ENCODE measurements around the gene PSMD1. TPM values are rescaled to one million over a fixed set of nuclear protein-coding genes. Genes with fewer than 3 reads are reported as not detected.
A peak's percentile ranks its signal among the peaks of the same experiment; 100 is the strongest.

Gene PSMD1
- total RNA-seq, 1 experiment from 2014 or later = 131 TPM

DNA sequence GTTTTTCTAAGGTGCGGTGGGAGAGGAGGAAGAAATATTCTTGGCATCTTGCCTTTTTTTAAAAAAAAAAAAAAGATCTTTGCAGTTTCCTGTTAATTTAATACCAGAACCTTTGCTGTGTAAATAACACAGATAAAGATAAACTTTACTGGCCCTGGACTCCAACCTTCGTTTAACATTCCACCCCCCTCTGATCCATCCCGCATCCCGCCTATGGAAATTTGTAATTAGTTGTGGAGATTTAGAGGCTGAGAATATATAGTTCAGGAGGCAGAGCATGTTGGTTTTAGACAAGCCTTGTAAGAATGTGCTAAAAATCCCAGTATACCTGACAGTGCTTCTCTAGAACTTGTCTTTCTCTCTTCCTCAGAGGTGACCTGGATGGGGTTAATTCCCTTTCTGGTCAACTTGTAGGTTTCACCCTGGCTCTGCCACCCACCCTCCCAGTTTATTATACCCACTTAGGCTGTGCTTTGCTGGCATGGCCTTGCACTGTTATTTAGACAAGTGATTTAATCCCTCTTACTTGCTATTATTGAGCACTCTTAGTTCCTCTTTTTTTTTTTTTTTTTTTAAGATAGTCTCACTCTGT lies 22.3 kb upstream of the PSMD1 start:
- no peak for DNase-seq (ENCODE audit: low spot score)

DNA sequence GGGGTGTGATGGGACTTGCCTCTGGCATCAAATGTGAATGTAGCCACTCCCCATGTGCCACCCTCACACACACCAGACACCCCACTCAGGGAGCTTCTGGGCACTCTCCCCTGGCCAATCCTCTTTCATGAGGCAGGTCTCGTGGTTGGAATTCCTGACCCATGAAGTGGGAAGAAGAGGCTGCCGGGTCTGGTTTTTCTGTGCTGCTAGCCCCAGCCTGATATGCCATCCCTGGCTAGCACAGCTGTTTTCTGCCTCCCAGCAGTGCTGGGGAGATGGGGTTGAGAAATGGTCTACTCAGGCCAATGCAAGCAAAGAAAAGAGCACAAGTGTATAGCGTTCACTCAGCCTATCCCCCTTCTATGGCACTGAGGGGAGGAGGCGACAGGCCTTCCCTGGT lies 20.5 kb upstream of the PSMD1 start:
- no peak for DNase-seq (ENCODE audit: low spot score)

DNA sequence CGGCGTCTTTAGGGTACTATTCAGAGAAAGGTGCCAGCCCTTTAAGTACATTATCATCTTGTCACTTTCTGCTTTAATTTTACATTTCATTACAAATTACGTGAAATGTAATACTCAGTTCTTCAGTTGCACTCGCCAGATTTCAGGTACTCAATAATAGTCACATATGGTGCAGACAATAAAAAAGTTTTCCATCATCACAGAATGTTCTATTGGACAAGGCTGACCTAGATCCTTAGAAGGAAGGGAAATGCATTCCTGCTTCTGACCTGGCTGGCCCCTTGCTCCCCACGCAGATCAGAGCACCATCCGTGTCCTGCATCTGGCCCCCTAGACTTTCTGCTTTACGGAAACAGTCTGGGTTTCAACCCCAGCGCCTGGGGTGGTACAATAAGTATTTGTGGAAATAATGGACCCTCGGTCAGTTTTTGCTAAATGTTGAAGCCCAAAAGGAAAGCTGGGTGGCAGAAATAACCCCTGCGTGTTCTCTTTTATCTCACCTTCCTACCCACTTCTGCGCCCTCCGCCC lies 20.0 kb upstream of the PSMD1 start:
- no peak for DNase-seq (ENCODE audit: low spot score)

DNA sequence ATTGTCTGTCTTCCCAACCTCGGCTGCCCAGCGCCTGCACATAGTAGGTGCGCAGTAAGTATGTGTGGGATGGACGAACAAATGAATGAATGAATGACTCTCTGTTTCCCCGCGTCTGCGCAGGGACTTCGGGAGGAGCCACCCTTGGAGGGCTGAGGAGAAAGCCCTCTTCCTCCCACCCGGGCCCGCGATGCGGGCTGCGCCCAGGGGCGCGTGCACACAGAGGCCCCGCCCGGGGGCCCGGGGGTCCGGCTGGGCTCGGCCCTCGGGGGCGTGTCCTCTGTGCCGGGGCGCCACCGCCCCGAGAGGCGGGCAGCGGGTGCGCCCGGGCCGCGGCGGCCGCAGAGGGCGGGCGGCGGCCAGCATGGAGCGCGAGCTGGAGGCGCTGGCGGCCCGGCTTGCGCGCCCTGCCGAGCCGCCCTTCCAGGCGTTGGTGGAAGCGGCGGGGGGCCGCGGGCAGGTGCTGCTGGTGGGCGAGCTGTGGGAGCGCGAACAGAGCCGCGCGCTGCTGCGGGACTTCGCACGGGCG lies 19.4 kb upstream of the PSMD1 start, which contains the start of gene C2orf72:
Gene C2orf72, plus strand, starts transcription at position 322 of the 529 bp plus-strand sequence. Its CDS starts 43 bp downstream, at position 365.
- no peak for DNase-seq (ENCODE audit: low spot score)

DNA sequence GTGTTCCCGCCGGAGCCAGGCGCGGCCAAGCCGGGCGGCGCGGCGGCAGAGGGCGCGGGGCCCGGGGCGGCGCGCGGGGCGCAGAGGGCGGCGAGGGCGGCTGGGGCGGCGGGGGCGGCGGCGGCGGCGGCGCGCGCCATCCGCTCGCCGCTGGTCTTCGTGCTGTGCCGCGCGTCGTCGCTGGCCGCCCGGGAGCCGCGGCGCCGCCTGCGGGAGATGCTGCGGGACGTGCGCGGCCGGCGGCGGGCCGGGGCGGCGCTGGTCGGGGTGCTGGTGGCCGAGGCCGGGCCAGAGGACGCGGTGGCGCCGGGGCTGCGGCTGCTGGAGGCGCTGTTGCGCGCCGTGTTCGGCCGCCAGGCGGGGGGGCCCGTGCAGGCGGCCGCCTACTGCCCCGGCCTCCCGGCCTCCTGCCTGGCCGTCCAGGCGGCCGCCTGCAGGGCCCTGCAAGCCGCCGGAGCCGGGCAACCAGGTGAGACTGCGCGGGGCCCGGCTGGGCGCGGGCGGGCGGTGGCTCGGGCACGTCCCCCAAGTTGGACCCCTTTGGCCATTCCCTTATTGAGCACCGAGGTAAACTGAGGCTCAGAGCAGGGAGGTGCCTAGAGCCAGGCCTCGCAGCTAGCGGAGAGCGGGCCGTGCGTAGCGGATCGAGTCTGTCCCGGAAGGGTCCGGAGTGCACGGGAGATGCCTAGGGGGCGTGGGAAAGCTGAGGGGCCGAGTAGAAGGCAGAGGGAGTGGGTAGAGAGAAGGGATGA lies 18.8 kb upstream of the PSMD1 start:
- DNase-seq (ENCODE audit: low spot score) = no peak

DNA sequence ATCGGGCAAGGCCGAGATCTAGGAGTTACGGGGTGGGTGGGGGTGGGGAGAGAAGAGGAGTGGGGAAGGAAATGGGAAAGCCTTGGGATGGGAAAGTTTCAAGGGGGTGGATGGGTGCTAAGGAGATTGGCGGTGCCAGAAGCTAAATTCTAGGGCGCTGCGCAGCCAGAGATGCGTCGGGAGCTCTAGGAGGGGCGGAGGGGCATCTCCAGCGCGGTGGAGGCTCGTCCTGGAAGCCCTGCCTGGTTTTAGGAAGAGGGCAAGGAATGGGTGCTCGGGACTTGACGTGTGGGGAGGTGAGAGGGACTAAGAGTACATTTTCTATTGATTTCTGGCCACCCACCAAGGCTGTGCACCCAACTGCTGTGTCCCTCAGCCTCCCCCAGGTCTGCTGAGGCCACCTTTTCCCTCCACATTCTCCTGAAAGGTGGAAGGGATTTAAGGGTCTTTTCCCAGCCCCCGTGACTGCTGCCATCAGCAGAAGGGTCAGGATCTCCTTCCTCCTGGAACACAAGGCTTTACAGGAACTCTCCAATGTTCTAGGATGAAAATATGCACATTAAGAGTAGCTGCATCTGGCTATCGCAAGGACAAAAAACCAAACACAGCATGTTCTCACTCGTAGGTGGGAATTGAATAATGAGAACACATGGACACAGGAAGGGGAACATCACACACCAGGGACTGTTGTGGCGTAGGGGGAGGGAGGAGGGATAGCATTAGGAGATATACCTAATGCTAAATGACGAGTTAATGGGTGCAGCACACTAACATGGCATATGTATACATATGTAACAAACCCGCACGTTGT lies 18.0 kb upstream of the PSMD1 start:
- no peak for DNase-seq (ENCODE audit: low spot score)

DNA sequence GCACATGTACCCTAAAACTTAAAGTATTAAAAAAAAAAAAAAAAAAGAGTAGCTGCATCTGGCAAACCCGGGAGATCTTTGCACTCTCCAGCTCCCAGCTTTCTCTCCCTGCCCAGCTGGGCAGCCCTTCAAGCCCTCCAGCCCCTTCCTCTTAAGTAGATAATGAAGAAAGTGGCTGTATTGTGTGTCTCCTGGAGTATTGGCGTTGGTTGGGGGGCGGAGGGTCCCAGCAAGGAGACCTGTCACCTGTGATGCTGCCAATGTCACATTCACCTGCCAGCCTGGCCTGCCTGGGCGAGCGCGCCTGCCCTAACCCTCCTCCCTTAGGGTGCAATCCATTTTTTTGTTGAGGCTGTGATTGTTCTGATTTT lies 17.4 kb upstream of the PSMD1 start:
- no peak for DNase-seq (ENCODE audit: low spot score)

DNA sequence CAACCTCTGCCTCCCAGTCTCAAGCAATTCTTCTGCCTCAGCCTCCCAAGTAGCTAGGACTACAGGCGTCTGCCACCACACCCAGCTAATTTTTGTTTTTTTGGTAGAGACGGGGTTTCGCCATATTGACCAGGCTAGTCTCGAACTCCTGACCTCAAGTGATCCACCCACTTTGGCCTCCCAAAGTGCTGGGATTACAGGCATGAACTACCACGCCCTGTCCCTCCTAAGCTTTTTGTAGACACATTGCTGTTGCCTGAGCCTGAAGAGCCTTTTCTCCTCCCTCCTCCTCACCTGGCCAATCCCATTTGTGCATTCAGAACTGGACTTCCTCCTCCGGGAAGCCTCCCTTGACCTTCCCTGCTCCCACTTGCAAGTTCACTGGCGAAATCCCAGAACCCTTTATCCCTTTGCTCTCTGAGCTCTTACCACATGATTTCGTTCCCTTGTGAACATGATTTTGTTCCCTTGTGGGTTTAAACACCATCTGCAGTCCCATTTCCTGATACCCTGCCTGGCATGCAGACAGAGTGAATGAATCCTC lies 16.8 kb upstream of the PSMD1 start:
- no peak for DNase-seq (ENCODE audit: low spot score)

DNA sequence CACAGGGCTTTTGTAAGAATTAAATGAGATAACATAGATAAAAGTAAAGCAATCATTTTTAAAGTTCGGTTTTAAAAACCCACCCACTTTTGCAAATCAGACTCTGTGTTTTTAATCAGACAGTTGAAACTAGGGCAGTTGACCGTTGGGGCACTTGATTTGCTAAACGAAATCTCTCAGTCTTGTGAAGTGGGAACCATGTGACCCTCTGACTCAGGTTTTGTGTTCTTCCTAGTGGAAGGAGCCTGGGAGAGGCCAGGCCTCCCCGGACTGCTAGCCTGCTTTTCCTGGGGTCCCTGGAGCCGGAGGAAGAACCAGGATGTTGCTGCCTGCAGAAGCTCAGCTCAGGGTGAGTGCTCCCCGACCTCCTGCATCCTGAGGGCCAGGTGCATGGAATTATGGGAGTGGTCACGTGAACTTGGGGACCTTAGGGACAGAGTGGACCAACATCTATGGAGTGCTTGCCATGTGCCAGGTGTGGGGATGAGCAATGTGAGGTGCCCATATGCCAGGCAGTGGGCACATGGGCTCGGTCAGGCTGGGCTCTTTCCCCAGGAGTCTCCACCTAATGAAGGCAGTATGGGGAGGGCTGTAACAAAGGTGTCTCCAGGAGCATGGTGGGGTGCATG lies 15.5 kb upstream of the PSMD1 start:
- DNase-seq (ENCODE audit: low spot score) = no peak

DNA sequence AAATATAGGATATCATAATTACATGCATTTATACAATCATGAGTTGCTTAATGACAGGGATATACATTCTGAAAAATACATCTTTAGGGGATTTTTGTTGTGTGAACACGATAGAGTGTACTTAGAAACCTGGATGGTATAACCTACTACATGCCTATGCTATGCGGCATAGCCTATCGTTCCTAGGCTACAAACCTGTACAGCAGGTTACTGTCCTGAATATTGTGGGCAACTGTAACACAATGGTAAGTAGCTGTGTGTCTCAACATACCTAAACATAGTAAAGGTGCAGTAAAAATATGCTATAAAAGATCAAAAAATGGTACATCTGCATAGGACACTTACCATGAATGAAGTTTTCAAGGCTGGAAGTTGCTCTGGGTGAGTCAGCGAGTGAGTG lies 12.9 kb upstream of the PSMD1 start:
- no peak for DNase-seq (ENCODE audit: low spot score)

DNA sequence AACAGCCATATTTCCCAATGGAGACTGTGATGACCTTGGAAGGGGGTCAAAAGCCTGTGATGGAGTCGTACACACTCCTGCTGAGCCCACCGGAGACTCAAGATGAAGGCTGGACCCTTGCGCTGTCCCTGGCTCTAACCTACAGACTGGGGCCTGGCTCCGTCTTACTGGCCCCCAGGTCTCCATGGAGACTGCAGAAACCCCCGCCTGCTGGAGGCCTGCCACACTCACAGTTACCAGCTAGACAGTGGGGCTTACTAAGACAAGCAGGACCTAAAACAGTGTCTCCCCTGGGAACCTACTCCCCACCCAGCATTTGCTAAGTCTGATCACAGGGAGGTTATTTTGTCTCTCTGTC lies 9.8 kb upstream of the PSMD1 start:
- no peak for DNase-seq (ENCODE audit: low spot score)

DNA sequence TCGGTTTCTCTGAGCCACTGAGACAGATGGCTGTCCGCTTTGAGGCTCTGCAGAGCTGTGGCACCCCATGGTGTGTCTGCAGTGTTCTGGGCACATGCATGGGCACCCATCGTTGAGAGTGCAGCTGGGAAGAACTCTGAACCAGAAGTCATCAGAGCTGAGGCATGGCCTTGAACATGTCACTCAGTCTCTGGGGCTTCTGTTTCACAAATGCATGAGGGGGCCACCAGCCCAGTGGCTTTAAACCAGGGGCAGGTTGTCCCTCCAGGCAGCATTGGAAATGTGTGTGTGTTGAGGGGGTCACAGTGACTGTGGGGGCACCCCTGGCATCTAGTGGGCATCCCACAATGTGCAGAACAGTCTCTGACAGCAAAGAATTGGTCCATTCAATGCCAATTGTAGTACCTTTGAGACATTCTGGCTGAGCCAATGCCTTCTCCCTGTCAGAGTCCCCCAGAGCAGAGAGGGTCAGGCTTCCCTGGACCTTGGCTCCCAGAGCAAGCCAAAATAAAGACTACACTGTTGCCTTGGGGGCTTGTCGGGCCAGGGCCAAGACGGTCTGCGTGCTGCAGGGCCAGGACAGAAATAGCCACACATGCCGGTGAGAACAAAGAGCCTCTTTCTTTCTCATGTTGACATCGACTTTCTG lies 9.3 kb upstream of the PSMD1 start:
- DNase-seq (ENCODE audit: low spot score) = no peak

DNA sequence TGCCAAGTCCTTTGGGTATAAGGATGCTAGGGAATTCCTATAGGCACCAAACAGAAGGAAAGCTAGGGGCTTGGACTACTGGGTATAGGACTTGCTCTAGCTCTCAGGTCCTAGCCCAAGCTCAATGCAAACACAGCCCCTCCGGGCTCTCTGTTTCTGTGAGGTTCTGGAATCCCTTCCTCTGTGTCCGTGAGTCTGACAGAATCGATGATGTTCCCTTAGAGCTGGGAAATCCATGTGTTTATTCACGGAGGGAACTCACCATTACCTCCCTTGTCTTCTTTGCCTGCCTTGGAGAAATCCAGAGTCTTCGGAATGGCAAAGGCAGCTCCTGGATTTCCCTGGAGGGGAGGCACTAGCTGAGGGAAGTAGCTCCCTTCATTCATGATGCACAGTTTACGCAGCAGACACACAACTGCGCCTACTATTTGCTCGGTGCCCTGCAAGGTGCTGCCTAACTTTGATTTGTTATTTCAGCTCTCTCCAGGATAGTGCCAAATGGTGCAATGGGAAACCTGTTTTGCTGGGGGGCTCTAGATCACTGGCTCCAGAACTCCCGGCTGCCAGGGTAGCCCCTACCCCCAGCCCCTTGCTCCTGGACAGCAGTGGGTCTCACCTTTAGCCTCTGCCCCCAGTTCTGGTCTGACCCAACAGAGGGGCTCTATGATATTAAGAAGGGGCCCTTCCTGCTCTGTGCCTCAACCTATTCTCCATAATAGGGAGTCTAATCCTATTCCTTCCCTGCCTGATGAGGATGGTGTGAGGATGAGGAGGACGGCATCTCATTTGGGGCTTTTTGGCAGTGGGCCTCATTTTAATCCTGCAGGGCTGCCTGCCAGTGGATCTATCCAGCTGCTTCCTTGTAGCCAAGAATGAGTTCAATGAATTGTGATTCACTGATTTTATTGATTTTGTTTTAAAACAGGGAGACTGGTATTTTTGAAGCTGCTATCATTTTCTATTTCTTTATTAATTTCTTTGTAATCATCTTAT lies 8.4 kb upstream of the PSMD1 start:
- no peak for DNase-seq (ENCODE audit: low spot score)

DNA sequence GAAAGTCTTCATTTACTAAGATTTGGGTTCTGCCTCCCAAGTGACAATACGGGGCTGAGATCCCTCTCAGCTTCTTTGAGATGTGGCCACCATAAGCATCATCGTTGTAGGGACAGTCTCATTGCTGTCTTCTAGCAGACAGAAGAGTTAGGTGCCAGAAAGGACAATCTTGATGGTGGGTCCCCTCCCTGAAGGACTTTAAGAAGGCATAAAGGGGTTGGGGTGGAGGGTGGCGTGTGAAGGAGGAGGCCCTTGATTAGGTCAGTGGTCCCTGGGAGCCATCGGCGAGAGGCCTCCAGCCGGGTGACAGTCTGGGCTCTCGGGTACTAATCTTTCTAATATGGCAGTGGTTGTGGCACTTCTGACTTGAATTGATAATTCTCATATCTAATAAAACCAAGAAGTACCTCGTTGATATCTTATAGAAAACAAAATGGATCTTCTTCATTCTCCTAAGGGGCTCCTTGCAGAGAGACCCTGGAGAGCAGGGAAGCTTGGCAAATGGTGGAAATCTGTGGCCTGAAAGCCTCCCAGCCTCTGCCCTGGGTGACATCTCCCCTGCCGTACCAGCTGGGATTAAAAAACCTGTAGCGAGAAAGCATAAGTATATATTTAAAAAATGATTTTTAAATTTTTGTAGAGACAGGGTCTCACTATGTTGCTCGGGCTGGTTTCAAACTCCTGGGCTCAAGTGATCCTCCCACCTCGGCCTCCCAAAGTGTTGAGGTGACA lies 7.2 kb upstream of the PSMD1 start:
- DNase-seq (ENCODE audit: low spot score) = no peak

DNA sequence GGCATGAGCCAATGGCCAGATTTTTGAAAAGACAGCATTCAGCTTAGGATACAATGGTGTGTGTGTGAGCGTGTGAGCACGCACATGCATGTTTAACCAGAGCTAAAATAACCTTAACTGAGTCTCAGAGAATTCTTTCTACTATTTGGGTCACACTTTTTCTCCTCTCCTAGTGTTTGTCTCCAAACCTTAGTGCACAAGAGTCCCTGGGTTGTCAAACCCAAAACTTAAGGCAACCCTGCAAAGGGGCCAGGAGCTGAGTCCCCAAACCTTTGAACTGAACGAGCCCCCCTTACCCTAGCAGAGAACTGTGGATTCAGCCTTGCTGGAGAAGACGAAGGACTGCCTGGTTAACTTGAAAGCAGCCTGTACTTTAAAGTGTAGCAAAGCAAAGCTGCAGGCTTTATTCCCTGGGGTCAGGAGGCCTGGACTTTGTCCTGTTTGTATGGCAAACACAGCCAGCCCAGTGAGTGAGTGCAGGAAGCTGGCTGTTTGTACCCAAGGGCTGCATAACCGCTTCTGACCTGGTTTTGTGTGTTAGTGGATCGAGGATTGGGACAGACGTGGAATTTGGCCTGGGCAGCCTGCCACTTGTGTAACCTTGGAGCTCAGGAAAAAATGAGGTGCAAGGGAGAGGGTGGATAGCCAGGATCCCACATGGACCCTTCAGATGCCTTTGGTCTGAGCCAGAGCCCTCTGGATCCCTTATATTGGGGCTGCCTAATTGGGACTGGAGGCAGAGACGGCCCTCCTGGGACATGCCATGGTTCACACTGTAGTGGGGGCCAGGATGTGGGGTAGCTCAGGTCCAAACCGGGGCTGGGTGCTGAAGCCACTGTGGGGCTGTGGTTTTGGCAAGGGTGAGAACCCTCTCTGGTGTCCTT lies 6.4 kb upstream of the PSMD1 start:
- no peak for DNase-seq (ENCODE audit: low spot score)

DNA sequence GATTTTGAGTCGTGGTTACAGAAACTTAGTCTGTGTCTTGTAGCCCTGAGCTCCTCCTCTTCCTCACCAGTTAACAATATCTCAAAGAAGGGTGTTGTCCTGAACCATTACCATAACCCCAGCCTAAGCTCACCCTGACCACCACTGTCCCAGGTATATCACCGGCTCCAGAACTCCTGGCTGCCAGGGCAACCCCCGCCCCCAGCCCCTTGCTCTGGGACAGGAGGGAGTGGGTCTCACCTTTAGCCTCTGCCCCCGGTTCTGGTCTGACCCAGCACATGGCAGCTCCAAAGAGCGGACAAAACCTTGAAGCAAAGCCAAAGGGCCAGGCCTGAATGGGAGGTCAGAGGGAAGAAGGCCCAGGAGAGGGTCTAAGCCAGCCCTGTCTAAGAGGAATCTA lies 5.6 kb upstream of the PSMD1 start:
- no peak for DNase-seq (ENCODE audit: low spot score)

DNA sequence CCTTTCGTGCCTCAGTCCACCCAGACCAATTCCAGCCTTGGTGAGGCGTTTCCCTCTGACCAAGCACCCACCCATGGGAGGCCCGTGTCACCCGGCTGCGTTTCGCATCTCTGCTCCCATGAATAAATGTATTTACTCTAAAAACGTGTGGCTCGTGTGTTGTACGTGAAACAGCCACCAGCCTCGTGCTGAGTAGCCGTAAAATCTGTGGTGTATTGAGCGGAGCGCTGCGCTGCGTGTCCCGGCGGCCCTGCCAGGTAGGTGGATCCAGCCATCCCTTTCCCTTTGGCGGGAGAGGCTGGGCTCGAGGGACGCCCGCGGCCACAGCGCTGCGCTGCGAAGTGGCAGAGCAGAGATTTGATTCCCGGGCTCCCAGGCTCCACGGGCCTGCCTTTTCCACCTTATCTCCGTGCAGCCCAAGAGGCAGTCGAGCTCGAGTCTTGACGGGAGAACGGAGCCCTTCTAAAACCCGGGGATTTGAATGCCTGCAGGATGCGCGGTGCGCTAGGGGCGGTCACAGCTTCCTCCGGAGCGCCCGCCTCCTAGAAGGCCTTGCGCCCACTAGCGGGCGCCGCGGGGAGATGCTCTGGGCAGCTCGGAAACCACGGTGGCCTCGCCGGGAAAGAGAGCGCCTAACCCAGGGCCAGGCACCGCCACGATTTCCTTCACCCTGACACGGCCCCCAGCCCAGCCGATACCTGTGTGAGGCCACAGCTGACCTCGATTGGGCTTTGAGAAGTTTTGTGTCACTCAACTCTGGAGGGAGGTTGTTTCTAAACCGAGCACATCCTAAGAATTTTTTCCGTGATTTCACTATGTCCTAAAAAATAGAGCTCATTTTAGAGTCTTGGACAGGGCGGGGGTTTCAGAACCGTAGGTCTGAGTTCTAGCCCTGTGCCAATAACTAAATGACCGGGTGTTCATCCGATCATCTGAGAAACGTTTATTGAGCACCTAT lies 3.9 kb upstream of the PSMD1 start:
- DNase-seq (ENCODE audit: low spot score) = peak; percentile 68
